Heart left ventricle (tissue), 13 donors: ENCODE results near the gene TMEM94.

Experiments used
- CTCF ChIP-seq, 12 donors: fragments of 200-600 bp; sonication (generic) in 4 of 12; IDR thresholded peaks; one replicate each; pipeline versions ENCODE4 v1.5.0 to v1.8.0; 2018 to 2022; ENCODE audit warnings: antibody characterized with exemption in 12 of 12, mild to moderate bottlenecking in 5 of 12
- POLR2A ChIP-seq, 2 donors: fragments of 450-650 bp; IDR thresholded peaks; one replicate each; pipeline ENCODE4 v1.6.1; 2017; ENCODE audit warnings: antibody characterized with exemption in 2 of 2, mild to moderate bottlenecking in 2 of 2, moderate library complexity in 2 of 2
- donor health status: ischemic (EF 13 %, LVEDD 7.1; RV severe dilation, severe dysfunction).
- donor health status: DM: no; HTN: yes; CAD: no.
- donor health status: DM: no; HTN: no; CAD: no.
- donor health status: ischemic (EF 25% LVEDD 6.9; RV normal size, moderate dysfunction).
- donor health status: ischemic (EF 25% LVEDD 5.7; RV mildly dilated, moderate dysfunction).
- donor health status: ischemic (EF 35%, LVEDD 5.7; RV mildly dilated, moderate dysfunction).
- donor health status: nonischemic (EF 11% LVEDD 7.7; RV severe dilation, severe dysfunction).
- donor health status: DM: yes; HTN: yes; CAD: no.
- donor health status: PGD.
- donor health status: ischemic (EF 29% LVEDD 5.4; RV normal size, mild dysfunction).
- donor health status: nonischemic (EF 23%, LVEDD 6.1; RV moderate dilation, normal function).

- TF ChIP-seq CTCF (IDR thresholded peaks at IDR 0.05) (no peak), POLR2A (IDR thresholded peaks at IDR 0.05) (no peak)
Observed at GRCh38 chr17:75486151-75486550, 29.7 kb downstream of the TMEM94 start.
